Adrenal gland (tissue), 5 donors: ENCODE results near the gene MRGPRD.

Experiments used
- POLR2A ChIP-seq, 2 donors: fragments of 450-650 bp; IDR thresholded peaks; one replicate each; pipeline ENCODE4 v1.6.1; 2017; ENCODE audit warnings: antibody characterized with exemption in 2 of 2, mild to moderate bottlenecking in 2 of 2, moderate library complexity in 1 of 2
- TF ChIP-seq, protein P1 (sequence below), 6 experiments: fragments of 450-650 bp in 4 of 6; fragments of 200-600 bp in 2 of 6; sonication (generic) in 1 of 6; IDR thresholded peaks; 1 replicate in 5 of 6; 2 replicates in 1 of 6; pipeline versions ENCODE4 v1.5.1 to v1.8.0; 2016 to 2021; ENCODE audit warnings: antibody characterized with exemption in 6 of 6, mild to moderate bottlenecking in 2 of 6, moderate library complexity in 1 of 6
- donor health status: DM: no; HTN: no; CAD: no.

DNA sequence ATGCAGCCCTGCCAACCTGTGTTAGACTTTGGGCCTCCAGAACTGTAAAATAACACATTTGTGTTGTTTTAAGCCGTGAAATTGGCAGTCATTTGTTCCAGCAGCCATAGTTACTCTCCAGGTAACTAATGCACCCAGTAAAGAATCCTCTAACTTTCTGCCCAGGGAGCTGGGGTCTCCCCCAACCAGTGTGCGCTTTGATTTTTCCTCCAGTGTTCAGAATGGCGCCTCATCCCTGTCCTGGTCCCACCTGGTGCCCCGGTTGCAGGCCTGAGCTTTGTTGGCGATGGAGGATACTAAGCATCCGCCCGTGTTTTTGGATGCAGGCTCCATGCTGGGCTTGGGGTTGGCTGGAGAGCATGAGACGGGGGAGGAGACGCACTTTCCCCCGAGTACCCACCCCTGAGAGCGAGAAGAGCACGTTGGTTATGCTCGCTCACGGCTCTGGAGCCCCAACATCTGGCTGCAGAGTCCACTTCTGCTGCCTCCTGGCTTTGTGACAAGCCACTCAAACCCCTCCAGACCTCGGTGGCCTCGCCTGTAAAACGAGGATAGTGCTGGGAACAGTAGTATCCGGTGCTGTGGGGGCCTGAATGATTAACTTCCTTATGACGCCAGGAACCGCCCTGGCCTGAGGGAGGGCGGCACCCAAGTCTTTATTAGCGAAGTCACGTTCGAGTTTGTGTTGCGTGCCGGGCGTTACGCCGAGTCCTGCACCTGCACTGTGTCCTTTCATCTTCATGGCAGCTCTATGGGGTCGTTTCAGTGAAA lies 25.8 kb downstream of the MRGPRD start:
- TF ChIP-seq, protein P1, sequence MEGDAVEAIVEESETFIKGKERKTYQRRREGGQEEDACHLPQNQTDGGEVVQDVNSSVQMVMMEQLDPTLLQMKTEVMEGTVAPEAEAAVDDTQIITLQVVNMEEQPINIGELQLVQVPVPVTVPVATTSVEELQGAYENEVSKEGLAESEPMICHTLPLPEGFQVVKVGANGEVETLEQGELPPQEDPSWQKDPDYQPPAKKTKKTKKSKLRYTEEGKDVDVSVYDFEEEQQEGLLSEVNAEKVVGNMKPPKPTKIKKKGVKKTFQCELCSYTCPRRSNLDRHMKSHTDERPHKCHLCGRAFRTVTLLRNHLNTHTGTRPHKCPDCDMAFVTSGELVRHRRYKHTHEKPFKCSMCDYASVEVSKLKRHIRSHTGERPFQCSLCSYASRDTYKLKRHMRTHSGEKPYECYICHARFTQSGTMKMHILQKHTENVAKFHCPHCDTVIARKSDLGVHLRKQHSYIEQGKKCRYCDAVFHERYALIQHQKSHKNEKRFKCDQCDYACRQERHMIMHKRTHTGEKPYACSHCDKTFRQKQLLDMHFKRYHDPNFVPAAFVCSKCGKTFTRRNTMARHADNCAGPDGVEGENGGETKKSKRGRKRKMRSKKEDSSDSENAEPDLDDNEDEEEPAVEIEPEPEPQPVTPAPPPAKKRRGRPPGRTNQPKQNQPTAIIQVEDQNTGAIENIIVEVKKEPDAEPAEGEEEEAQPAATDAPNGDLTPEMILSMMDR (IDR thresholded peaks at IDR 0.05): no peak
- TF ChIP-seq POLR2A (IDR thresholded peaks at IDR 0.05): no peak
